Neural crest cell (in vitro differentiated cells): Measurements from ENCODE around the gene ATP5PO. TPM values are rescaled to one million over a fixed set of nuclear protein-coding genes. Genes with fewer than 3 reads are reported as not detected.

Experiments
- DNase-seq: peaks from one replicate; pipeline ENCODE4 v3.0.0; 2021; ENCODE audit warnings: low read depth, mixed read lengths, low spot score
- H3K27ac Mint-ChIP-seq: one replicate; pipeline ENCODE4 v1.8.0; 2021; ENCODE audit warnings: mild to moderate bottlenecking, mixed read lengths; ENCODE audit not compliant: unreplicated experiment
- H3K27me3 Mint-ChIP-seq: 2 replicates; pipeline ENCODE4 v1.8.0; 2021; ENCODE audit warnings: low read depth, mild to moderate bottlenecking, mixed read lengths
- H3K36me3 Mint-ChIP-seq: 2 replicates; pipeline ENCODE4 v1.8.0; 2021; ENCODE audit warnings: low read depth, mild to moderate bottlenecking, mixed read lengths
- H3K4me1 Mint-ChIP-seq: 2 replicates; pipeline ENCODE4 v1.8.0; 2021; ENCODE audit warnings: mixed read lengths
- H3K4me3 Mint-ChIP-seq: one replicate; pipeline ENCODE4 v1.8.0; 2021; ENCODE audit warnings: mild to moderate bottlenecking, mixed read lengths
- H3K9me3 Mint-ChIP-seq: 2 replicates; pipeline ENCODE4 v1.8.0; 2021; ENCODE audit warnings: mixed read lengths
- total RNA-seq: library from RNA; stranded (reverse); gene quantifications from 2 replicates; pipeline ENCODE4 v1.2.1, GENCODE V29; 2021
- TF ChIP-seq, protein P1 (sequence below): fragments of 200-600 bp; sonication (generic); conservative IDR thresholded peaks from 2 replicates; pipeline ENCODE4 v1.5.0; 2021; ENCODE audit warnings: antibody characterized with exemption, mild to moderate bottlenecking

The ATP5PO gene
- total RNA-seq, 1 donor from 2014 or later = 231 TPM

DNA sequence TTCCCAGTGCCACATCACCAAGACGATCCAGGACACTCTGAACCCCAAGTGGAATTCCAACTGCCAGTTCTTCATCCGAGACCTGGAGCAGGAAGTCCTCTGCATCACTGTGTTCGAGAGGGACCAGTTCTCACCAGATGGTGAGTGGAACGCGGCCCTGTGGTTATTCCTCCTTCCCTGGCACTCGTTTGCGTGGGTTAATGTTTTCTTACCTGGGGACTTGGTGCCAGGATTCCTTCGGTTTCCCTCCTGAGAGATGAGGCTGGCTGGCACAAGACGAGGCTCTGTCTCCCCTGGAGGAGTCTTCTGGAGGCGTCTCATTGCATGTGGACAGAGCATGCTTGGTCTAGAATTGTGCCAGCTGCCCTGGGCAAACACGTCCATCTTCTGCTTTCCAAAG is 29.3 kb downstream of the ATP5PO start:
- no peak for DNase-seq
- no peaks in the 10 kb centered on the region for H3K36me3 Mint-ChIP-seq
- H3K27ac Mint-ChIP-seq = no peak overlapping the region
- no peak overlapping the region for H3K4me3 Mint-ChIP-seq
- H3K9me3 Mint-ChIP-seq = no peaks in the 10 kb centered on the region
- no peaks in the 10 kb centered on the region for H3K27me3 Mint-ChIP-seq
- no peaks in the 10 kb centered on the region for H3K4me1 Mint-ChIP-seq
- TF ChIP-seq, protein P1, sequence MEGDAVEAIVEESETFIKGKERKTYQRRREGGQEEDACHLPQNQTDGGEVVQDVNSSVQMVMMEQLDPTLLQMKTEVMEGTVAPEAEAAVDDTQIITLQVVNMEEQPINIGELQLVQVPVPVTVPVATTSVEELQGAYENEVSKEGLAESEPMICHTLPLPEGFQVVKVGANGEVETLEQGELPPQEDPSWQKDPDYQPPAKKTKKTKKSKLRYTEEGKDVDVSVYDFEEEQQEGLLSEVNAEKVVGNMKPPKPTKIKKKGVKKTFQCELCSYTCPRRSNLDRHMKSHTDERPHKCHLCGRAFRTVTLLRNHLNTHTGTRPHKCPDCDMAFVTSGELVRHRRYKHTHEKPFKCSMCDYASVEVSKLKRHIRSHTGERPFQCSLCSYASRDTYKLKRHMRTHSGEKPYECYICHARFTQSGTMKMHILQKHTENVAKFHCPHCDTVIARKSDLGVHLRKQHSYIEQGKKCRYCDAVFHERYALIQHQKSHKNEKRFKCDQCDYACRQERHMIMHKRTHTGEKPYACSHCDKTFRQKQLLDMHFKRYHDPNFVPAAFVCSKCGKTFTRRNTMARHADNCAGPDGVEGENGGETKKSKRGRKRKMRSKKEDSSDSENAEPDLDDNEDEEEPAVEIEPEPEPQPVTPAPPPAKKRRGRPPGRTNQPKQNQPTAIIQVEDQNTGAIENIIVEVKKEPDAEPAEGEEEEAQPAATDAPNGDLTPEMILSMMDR = no peak

DNA sequence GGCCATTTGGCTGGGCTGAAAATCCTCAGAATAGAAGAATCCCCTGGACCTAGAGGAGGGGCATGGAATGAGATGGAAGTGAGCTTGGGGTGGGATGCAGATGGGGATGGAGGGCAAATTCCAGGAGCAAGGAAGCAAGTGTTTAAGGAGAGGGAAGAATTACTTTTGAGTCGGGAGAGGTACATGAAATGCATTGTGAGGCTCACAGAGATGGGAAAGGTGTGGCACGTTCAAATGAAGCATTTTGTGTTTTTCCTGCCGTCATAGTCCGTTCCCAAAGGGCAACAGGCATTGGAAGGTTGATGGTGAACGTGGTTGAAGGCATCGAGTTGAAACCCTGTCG is 30.5 kb downstream of the ATP5PO start:
- Mint-ChIP-seq H3K36me3 (no peaks in the 10 kb centered on the region), H3K9me3 (no peaks in the 10 kb centered on the region), H3K4me3 (no peak overlapping the region), H3K27me3 (no peaks in the 10 kb centered on the region), H3K27ac (no peak overlapping the region), H3K4me1 (no peaks in the 10 kb centered on the region)
- no peak for DNase-seq
- TF ChIP-seq, protein P1 = no peak

DNA sequence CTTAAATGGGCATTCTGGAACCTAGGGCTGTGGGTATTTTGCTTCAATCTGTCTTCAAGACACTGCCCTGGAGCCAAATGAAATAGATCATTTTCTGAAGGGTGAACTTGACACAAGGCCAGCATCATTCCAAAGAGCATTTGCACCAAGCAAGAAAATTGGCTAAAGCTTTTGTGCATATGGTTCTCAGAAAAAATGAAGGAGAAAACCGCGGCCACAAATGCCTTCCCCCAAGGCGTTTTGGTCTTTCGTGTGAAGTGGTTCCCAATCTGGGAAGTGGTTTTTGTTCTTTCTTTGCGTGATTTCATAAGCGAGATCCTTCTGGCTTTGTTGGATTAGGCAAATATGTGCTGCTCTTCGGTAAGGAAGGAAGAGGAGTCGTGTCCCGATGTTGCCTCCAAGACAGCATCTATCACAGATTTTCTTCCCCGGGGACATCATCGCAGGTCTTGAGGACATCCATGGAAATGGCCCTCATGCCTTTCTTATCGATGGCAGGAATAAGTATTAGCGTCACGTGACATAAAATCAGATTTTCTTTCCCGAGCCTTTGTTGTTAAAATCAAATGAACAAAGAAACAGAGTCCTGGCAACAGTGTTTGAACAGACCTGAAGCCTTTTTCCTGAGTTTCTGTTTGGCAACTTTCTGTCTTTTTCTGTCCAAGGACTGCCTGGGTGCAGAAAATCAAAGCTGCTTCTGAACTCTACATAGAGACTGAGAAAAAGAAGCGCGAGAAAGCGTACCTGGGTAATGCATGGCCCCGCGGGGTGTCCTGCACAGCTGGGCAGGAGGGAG is 31.0 kb downstream of the ATP5PO start:
- no peak overlapping the region for H3K4me3 Mint-ChIP-seq
- no peak for DNase-seq
- H3K36me3 Mint-ChIP-seq = no peaks in the 10 kb centered on the region
- TF ChIP-seq, protein P1 = no peak
- no peaks in the 10 kb centered on the region for H3K27me3 Mint-ChIP-seq
- no peaks in the 10 kb centered on the region for H3K9me3 Mint-ChIP-seq
- no peaks in the 10 kb centered on the region for H3K4me1 Mint-ChIP-seq
- no peak overlapping the region for H3K27ac Mint-ChIP-seq

DNA sequence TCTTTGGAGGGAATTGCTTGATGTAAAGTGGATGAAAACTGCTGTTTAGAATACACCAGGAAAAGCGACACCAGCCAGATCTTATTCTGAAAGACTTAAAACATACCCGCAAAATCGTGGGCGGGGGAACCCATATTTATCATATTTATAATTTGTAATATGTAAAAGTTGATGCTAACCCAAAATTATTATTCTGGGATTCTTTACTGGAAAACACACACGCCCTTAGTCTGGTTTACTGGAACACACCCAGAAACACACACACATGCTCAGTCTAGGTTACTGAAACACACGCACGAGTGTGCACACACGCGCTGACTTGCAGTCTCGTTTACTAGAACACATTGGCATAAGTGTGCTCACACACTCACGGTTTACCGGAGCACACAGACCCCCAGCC is 32.5 kb downstream of the ATP5PO start:
- Mint-ChIP-seq H3K9me3 (no peaks in the 10 kb centered on the region), H3K27ac (no peak overlapping the region), H3K4me1 (no peaks in the 10 kb centered on the region), H3K4me3 (no peak overlapping the region), H3K36me3 (peaks cover 2% of the 10 kb centered on the region), H3K27me3 (no peaks in the 10 kb centered on the region)
- TF ChIP-seq, protein P1 = no peak
- DNase-seq = no peak

DNA sequence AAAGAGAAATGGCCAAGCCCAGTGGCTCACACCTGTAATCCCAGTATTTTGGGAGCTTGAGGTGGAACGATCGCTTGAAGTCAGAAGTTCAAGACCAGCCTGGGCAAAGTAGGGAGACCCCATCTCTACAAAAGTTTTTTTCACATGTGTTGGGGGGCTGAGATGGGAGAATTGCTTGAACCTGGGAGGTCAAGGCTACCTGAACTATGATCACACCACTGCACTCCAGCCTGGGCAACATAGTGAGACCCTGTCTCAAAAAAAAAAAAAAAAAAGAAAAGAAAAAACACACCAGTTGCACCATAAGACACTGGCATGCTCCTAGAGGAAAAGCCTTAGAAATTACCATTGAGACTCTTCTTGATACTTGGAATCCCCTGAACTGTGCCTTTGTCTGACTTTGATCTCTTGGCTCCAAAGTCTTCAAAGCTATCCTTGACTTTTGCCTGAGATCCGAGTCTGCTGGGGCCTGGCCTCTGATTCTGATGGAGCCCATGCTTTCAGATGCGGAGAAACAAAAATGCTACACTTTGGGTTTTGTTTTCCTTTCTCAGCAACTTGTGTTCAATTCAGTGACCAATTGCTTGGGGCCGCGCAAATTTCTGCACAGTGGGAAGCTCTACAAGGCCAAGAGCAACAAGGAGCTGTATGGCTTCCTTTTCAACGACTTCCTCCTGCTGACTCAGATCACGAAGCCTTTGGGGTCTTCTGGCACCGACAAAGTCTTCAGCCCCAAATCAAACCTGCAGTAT is 33.7 kb downstream of the ATP5PO start:
- TF ChIP-seq, protein P1 = no peak
- Mint-ChIP-seq H3K4me1 (no peaks in the 10 kb centered on the region), H3K27me3 (no peaks in the 10 kb centered on the region), H3K36me3 (peaks cover 2% of the 10 kb centered on the region), H3K4me3 (no peak overlapping the region), H3K9me3 (no peaks in the 10 kb centered on the region), H3K27ac (no peak overlapping the region)
- no peak for DNase-seq
